ENCODE results near the gene ATP6V0C.

Gene ATP6V0C

DNA sequence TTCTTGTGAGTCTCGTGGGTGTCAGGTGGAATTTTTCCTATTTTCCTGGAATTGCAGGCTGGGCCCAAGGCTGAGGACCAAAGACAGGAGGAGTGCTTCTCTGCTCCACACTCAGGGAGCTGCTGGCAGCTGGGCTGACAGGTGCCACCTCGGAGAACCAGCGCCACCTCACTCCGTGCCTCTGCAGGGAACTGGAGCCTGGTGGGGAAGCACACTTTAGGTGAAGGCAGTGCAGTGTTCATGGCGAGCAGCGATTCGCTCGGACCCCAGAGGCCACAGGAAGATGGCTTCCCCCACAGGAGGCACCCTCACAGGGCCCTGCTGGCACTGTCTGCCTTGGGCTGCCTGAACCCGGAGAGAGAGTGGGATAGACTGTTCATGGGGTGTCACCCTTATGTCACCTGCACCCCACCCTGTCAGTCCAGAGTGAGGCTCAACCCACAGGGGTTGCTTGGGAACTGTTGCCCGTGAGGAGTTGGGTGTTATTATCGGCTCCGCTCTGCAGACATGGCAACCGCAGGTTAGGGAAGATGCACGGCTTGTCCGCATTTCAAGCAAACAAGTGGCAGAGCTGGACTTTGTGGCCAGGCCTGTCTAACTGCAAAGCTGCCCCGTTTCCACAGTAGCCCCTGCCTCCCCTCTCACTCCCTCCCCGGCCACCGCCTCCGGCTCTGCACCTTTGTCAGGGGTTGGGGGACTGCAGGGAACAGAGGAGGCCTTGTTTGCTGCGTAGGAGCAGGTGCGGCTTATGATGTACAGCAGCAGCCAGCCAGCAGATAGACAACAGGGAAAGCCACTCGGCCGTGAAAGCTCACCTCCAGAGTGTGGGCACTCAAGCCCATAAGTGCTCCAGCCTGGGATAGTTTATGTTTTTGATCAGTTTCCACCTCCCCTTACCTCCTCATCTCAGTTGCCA is 23.3 kb upstream of the ATP6V0C start:
- TF ChIP-seq, protein P1, sequence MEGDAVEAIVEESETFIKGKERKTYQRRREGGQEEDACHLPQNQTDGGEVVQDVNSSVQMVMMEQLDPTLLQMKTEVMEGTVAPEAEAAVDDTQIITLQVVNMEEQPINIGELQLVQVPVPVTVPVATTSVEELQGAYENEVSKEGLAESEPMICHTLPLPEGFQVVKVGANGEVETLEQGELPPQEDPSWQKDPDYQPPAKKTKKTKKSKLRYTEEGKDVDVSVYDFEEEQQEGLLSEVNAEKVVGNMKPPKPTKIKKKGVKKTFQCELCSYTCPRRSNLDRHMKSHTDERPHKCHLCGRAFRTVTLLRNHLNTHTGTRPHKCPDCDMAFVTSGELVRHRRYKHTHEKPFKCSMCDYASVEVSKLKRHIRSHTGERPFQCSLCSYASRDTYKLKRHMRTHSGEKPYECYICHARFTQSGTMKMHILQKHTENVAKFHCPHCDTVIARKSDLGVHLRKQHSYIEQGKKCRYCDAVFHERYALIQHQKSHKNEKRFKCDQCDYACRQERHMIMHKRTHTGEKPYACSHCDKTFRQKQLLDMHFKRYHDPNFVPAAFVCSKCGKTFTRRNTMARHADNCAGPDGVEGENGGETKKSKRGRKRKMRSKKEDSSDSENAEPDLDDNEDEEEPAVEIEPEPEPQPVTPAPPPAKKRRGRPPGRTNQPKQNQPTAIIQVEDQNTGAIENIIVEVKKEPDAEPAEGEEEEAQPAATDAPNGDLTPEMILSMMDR (IDR thresholded peaks at IDR 0.05; ENCODE audit: low read length) = no peak

DNA sequence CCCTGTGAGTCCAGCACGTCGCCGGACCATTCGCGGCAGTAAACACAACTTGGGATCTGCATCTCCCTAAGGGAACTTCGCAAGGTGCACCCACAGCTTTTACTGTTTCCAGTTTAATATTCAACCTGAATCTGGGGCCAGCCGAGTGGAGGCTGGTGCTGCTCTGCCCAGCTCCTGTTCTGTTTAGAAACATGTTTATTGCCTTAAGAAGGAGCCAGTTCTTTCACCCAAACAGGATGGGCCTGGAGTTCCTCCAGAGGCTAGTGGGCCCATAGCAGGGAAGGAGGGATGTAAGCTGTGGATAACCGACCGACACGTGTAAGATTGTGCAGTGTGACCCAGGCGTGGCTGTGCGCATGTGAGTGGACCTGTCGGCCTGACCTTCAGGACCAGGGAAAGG is 21.5 kb upstream of the ATP6V0C start:
- Histone ChIP-seq H3K27ac (ENCODE audit: low read depth, low read length, poor library complexity, severe bottlenecking) (no peak overlapping the region), H3K27me3 (ENCODE audit: insufficient read depth, low read length) (no peaks in the 10 kb centered on the region), H3F3A (ENCODE audit: insufficient read depth, low read length) (no peaks in the 10 kb centered on the region), H3K4me1 (ENCODE audit: insufficient read depth, low read length, severe bottlenecking) (peaks cover 1% of the 10 kb centered on the region), H3K36me3 (ENCODE audit: insufficient read depth, low read length) (no peaks in the 10 kb centered on the region), H2AFZ (ENCODE audit: low read length) (no peak overlapping the region), H3K9ac (ENCODE audit: low read length) (no peak overlapping the region), H4K20me1 (ENCODE audit: insufficient read depth, low read length) (no peaks in the 10 kb centered on the region), H3K9me2 (ENCODE audit: low read depth, low read length) (no peaks in the 10 kb centered on the region), H3K79me2 (ENCODE audit: insufficient read depth, low read length) (no peaks in the 10 kb centered on the region), H3K9me3 (ENCODE audit: low read length) (no peaks in the 10 kb centered on the region), H3K4me3 (ENCODE audit: low read depth, low read length, poor library complexity, severe bottlenecking) (no peak overlapping the region), H3K4me2 (ENCODE audit: low read length) (no peak overlapping the region)
- no peak for TF ChIP-seq EZH2 (IDR thresholded peaks at IDR 0.05; ENCODE audit: borderline replicate concordance, low read length)
- TF ChIP-seq, protein P1 (IDR thresholded peaks at IDR 0.05; ENCODE audit: low read length) = no peak

More for the DNA sequence above, 23.3 kb upstream of the ATP6V0C start:
- H2AFZ ChIP-seq (ENCODE audit: low read length) = no peak overlapping the region
- H3K4me1 ChIP-seq (ENCODE audit: insufficient read depth, low read length, severe bottlenecking) = peaks cover 8% of the 10 kb centered on the region
- no peak overlapping the region for H3K9ac ChIP-seq (ENCODE audit: low read length)
- H3K27ac ChIP-seq (ENCODE audit: low read depth, low read length, poor library complexity, severe bottlenecking) = no peak overlapping the region
- H3K9me3 ChIP-seq (ENCODE audit: low read length) = no peaks in the 10 kb centered on the region
- H4K20me1 ChIP-seq (ENCODE audit: insufficient read depth, low read length) = no peaks in the 10 kb centered on the region
- H3K36me3 ChIP-seq (ENCODE audit: insufficient read depth, low read length) = no peaks in the 10 kb centered on the region
- H3F3A ChIP-seq (ENCODE audit: insufficient read depth, low read length) = no peaks in the 10 kb centered on the region
- H3K4me2 ChIP-seq (ENCODE audit: low read length) = no peak overlapping the region
- H3K9me2 ChIP-seq (ENCODE audit: low read depth, low read length) = no peaks in the 10 kb centered on the region
- H3K79me2 ChIP-seq (ENCODE audit: insufficient read depth, low read length) = no peaks in the 10 kb centered on the region
- no peaks in the 10 kb centered on the region for H3K27me3 ChIP-seq (ENCODE audit: insufficient read depth, low read length)
- H3K4me3 ChIP-seq (ENCODE audit: low read depth, low read length, poor library complexity, severe bottlenecking) = no peak overlapping the region

DNA sequence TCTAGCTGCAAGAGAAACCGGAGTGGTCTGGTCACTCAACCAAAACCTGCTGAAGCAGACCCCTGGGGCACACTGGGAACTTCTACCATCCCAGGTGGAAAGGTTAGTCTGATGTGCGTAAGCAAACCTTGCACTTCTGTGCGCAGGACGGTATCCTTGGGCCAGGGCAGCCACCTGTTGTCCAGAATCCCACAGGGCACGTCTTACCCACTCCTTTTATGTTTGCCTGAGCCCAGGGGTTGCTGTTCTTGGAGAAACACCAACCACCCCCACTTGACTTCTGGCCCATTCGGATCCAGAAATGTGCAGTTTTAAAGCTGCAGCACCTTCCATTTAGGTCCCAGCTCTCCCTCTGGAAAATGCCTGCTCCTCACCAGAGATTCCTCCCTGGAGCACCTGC is 20.1 kb upstream of the ATP6V0C start:
- Histone ChIP-seq H2AFZ (ENCODE audit: low read length) (no peak overlapping the region), H3K9me3 (ENCODE audit: low read length) (no peaks in the 10 kb centered on the region), H3K27ac (ENCODE audit: low read depth, low read length, poor library complexity, severe bottlenecking) (no peak overlapping the region), H3K27me3 (ENCODE audit: insufficient read depth, low read length) (no peaks in the 10 kb centered on the region), H3K4me1 (ENCODE audit: insufficient read depth, low read length, severe bottlenecking) (peaks cover 3% of the 10 kb centered on the region), H3K4me3 (ENCODE audit: low read depth, low read length, poor library complexity, severe bottlenecking) (no peak overlapping the region), H3K4me2 (ENCODE audit: low read length) (no peak overlapping the region), H3F3A (ENCODE audit: insufficient read depth, low read length) (no peaks in the 10 kb centered on the region), H3K36me3 (ENCODE audit: insufficient read depth, low read length) (no peaks in the 10 kb centered on the region), H3K79me2 (ENCODE audit: insufficient read depth, low read length) (no peaks in the 10 kb centered on the region), H4K20me1 (ENCODE audit: insufficient read depth, low read length) (no peaks in the 10 kb centered on the region), H3K9ac (ENCODE audit: low read length) (no peak overlapping the region), H3K9me2 (ENCODE audit: low read depth, low read length) (no peaks in the 10 kb centered on the region)
- TF ChIP-seq, protein P1 (IDR thresholded peaks at IDR 0.05; ENCODE audit: low read length) = no peak
- no peak for TF ChIP-seq EZH2 (IDR thresholded peaks at IDR 0.05; ENCODE audit: borderline replicate concordance, low read length)

Measured in OCI-LY1 (cell line).